HCT116 (cell line): Measurements from ENCODE around the gene RABGEF1.
"Not testable (repeated sequence)": the region's sequence is repeated elsewhere in the genome, so short reads cannot be mapped to it uniquely, and the experiment has no call there.

ENCODE experiments used
- CTCF ChIP-seq, 3 experiments: fragments of 200-600 bp in 1 of 3; sonication (generic) in 1 of 3; IDR thresholded peaks in 2 of 3; conservative IDR thresholded peaks in 1 of 3; 2 replicates each; pipeline ENCODE4 v1.5.1; 2012 to 2017; ENCODE audit warnings: low read depth in 2 of 3, low read length in 2 of 3, antibody characterized with exemption in 1 of 3, borderline replicate concordance in 1 of 3, control low read depth in 1 of 3, mild to moderate bottlenecking in 1 of 3, mixed read lengths in 1 of 3, mixed run types in 1 of 3, moderate library complexity in 1 of 3; ENCODE audit not compliant: insufficient read depth in 1 of 3
- EZH2 ChIP-seq: fragments of 200-600 bp; sonication (generic); IDR thresholded peaks from 2 replicates; pipeline ENCODE4 v1.6.1; 2017; ENCODE audit warnings: antibody characterized with exemption, mixed run types
- MAX ChIP-seq: IDR thresholded peaks from 2 replicates; pipeline ENCODE4 v1.6.1; 2012

GRCh38 chr7:66740980-66741709, 612 bp downstream of the RABGEF1 start:
- not testable (repeated sequence) for TF ChIP-seq MAX; CTCF (IDR thresholded peaks at IDR 0.05 in 2 of 3, conservative IDR thresholded peaks at IDR 0.05 in 1 of 3; ENCODE audit: borderline replicate concordance in 1 of 3, insufficient read depth in 1 of 3, low read depth in 2 of 3, low read length in 2 of 3); EZH2
